K562 (cell line): ENCODE measurements around the gene YES1. TPM values are rescaled to one million over a fixed set of nuclear protein-coding genes. Genes with fewer than 3 reads are reported as not detected.

Experiments
- EWSR1 ChIP-seq: fragments of 450-650 bp; IDR thresholded peaks from 2 replicates; pipeline ENCODE4 v1.6.1; 2018; ENCODE audit warnings: borderline replicate concordance, mild to moderate bottlenecking, low read depth, moderate library complexity; ENCODE audit not compliant: partially characterized antibody
- FOXJ3 ChIP-seq: sonication (generic); formaldehyde crosslinking; IDR thresholded peaks from 2 replicates; pipeline ENCODE4 v1.4.0; 2020; ENCODE audit warnings: mild to moderate bottlenecking, missing genetic modification reagents
- FOXP1 ChIP-seq: sonication (generic); formaldehyde crosslinking; IDR thresholded peaks from 2 replicates; pipeline ENCODE4 v1.8.0; 2022; ENCODE audit warnings: mild to moderate bottlenecking, missing genetic modification reagents
- HNRNPH1 ChIP-seq: fragments of 200-400 bp; formaldehyde crosslinking; optimal IDR thresholded peaks from 2 replicates; pipeline ENCODE3; 2017; ENCODE audit warnings: low read depth, mild to moderate bottlenecking, low read length, moderate library complexity
- KAT8 ChIP-seq: fragments of 450-650 bp; IDR thresholded peaks from 2 replicates; pipeline ENCODE4 v1.6.1; 2016; ENCODE audit warnings: low read depth, mild to moderate bottlenecking
- PHB2 ChIP-seq: fragments of 450-650 bp; IDR thresholded peaks from 2 replicates; pipeline ENCODE4 v1.6.1; 2017; ENCODE audit warnings: low read depth
- ZNF124 ChIP-seq: sonication (generic); formaldehyde crosslinking; IDR thresholded peaks from 2 replicates; pipeline ENCODE4 v1.8.1; 2022; ENCODE audit warnings: missing genetic modification reagents
- ZNF232 ChIP-seq: sonication (generic); formaldehyde crosslinking; IDR thresholded peaks from 2 replicates; pipeline ENCODE4 v1.8.0; 2022; ENCODE audit warnings: mild to moderate bottlenecking, missing genetic modification reagents
- ZNF274 ChIP-seq: IDR thresholded peaks from 2 replicates; pipeline ENCODE4 v1.6.1; 2011; ENCODE audit warnings: low read depth, mild to moderate bottlenecking, low read length, moderate library complexity, borderline replicate concordance
- ZNF584 ChIP-seq: fragments of 200-800 bp; sonication (Bioruptor generic); IDR thresholded peaks from 2 replicates; pipeline ENCODE4 v1.6.1; 2016; ENCODE audit warnings: low read depth, mild to moderate bottlenecking, missing genetic modification characterization, missing compliant biosample characterization
- polyA plus RNA-seq, 8 experiments: library from polyadenylated mRNA; depleted of rRNA in 4 of 8; stranded (reverse) in 5 of 8; unstranded in 3 of 8; fragments of >200 nt; fragmentation: Nextera tagmentation in 2 of 8; fragmentation: Illumina TruSeq in 1 of 8; extraction: Ambion mirVana in 2 of 8; extraction: Trizol in 1 of 8; gene quantifications; 2 replicates each; pipeline versions ENCODE4 v1.2.1 to v1.2.3, GENCODE V29; 2011 to 2014; ENCODE audit warnings: inconsistent platforms in 1 of 8, missing spikeins in 1 of 8
- total RNA-seq, 7 experiments: library from RNA; depleted of rRNA in 6 of 7; stranded (reverse); fragments of >200 nt in 6 of 7; fragmentation: Illumina TruSeq in 2 of 7; extraction: Trizol in 2 of 7; gene quantifications; 2 replicates each; pipeline versions ENCODE4 v1.2.1 to v1.2.3, GENCODE V29; 2011 to 2021; ENCODE audit warnings: low replicate concordance in 1 of 7
- TF ChIP-seq, protein P1 (sequence below): fragments of 450-650 bp; IDR thresholded peaks from 2 replicates; pipeline ENCODE4 v1.6.1; 2016; ENCODE audit warnings: low read depth
- TF ChIP-seq, protein P2 (sequence below): sonication (generic); formaldehyde crosslinking; IDR thresholded peaks from 2 replicates; pipeline ENCODE4 v1.8.1; 2023; ENCODE audit warnings: mild to moderate bottlenecking, missing genetic modification reagents

The YES1 gene
- total and polyA plus RNA-seq, 9 of the 15 experiments (the other 6 are each of a cell fraction or from before 2014, with no cell fraction given) = 37.2 to 115 (median 77.7) TPM

DNA sequence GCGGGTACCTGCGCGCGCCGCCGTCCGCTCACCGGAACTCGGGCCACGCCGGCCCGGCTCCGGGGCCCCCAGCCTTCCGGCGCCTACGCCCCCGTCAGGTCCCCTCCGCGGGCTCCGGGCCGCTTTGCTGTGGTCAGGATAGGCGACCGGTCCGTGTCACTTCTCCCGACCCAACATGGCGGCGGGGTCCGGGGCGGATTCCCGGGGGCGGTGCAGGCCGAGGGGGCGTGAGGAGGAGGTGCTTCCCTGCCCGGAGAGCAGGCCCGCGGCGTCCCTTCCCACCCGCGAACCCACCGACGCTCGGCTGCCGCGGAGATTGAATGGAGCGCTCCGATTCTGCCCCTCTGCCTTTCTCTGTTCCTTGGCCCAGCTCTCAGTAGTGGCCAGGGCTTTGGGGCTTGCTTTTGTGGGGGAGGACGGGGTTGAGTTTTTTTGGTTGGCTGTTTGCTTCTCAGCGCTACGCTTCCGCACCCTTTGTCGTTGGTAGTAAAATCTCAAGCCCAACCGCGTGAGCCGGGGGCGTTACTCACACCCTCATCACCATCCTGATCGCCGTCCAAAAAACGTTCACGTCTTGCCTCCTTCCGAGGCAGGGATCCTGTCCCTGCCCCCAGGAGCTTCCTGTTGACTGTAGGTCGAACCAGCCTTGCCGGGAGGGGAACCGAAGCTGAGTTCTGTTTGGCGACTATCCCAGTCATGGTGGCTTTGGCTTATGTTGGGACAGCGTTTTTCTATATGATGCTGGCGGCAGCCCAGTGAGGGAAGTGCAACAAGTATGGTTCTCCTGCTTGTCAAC, 532 bp upstream of the YES1 start (continued):
- TF ChIP-seq, protein P1, sequence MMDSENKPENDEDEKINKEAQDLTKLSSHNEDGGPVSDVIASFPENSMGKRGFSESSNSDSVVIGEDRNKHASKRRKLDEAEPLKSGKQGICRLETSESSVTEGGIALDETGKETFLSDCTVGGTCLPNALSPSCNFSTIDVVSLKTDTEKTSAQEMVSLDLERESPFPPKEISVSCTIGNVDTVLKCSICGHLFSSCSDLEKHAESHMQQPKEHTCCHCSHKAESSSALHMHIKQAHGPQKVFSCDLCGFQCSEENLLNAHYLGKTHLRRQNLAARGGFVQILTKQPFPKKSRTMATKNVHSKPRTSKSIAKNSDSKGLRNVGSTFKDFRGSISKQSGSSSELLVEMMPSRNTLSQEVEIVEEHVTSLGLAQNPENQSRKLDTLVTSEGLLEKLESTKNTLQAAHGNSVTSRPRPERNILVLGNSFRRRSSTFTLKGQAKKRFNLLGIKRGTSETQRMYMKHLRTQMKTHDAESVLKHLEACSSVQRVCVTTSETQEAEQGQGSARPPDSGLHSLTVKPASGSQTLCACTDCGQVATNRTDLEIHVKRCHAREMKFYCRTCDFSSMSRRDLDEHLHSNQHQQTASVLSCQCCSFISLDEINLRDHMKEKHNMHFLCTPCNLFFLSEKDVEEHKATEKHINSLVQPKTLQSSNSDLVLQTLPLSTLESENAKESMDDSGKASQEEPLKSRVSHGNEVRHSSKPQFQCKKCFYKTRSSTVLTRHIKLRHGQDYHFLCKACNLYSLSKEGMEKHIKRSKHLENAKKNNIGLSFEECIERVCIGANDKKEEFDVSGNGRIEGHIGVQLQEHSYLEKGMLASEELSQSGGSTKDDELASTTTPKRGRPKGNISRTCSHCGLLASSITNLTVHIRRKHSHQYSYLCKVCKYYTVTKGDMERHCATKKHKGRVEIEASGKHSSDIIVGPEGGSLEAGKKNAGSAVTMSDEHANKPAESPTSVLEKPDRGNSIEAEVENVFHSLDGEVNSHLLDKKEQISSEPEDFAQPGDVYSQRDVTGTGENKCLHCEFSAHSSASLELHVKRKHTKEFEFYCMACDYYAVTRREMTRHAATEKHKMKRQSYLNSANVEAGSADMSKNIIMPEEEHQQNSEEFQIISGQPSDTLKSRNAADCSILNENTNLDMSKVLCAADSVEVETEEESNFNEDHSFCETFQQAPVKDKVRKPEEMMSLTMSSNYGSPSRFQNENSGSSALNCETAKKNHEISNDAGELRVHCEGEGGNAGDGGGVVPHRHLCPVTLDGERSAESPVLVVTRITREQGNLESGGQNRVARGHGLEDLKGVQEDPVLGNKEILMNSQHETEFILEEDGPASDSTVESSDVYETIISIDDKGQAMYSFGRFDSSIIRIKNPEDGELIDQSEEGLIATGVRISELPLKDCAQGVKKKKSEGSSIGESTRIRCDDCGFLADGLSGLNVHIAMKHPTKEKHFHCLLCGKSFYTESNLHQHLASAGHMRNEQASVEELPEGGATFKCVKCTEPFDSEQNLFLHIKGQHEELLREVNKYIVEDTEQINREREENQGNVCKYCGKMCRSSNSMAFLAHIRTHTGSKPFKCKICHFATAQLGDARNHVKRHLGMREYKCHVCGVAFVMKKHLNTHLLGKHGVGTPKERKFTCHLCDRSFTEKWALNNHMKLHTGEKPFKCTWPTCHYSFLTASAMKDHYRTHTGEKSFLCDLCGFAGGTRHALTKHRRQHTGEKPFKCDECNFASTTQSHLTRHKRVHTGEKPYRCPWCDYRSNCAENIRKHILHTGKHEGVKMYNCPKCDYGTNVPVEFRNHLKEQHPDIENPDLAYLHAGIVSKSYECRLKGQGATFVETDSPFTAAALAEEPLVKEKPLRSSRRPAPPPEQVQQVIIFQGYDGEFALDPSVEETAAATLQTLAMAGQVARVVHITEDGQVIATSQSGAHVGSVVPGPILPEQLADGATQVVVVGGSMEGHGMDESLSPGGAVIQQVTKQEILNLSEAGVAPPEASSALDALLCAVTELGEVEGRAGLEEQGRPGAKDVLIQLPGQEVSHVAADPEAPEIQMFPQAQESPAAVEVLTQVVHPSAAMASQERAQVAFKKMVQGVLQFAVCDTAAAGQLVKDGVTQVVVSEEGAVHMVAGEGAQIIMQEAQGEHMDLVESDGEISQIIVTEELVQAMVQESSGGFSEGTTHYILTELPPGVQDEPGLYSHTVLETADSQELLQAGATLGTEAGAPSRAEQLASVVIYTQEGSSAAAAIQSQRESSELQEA = 0 out of 2 replicates have a peak, but pooled peaks have one; percentile 12
- TF ChIP-seq, protein P2, sequence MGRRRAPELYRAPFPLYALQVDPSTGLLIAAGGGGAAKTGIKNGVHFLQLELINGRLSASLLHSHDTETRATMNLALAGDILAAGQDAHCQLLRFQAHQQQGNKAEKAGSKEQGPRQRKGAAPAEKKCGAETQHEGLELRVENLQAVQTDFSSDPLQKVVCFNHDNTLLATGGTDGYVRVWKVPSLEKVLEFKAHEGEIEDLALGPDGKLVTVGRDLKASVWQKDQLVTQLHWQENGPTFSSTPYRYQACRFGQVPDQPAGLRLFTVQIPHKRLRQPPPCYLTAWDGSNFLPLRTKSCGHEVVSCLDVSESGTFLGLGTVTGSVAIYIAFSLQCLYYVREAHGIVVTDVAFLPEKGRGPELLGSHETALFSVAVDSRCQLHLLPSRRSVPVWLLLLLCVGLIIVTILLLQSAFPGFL (CRISPR knock-in tag) = no peak
- TF ChIP-seq FOXP1 (CRISPR knock-in tag) (peak; percentile 93), KAT8 (no peak), HNRNPH1 (no peak), FOXJ3 (CRISPR knock-in tag) (no peak), EWSR1 (no peak), ZNF584 (CRISPR knock-in tag) (no peak), PHB2 (no peak), ZNF274 (no peak), ZNF124 (CRISPR knock-in tag) (no peak), ZNF232 (CRISPR knock-in tag) (no peak)
